NOMO-1 treated with dmso at 0.1 percent for 144 hours (cell line): ENCODE measurements around the gene SLC7A6OS.
A peak's percentile ranks its signal among the peaks of the same experiment; 100 is the strongest.

Source experiments
- DNase-seq: peaks from one replicate; lab custom pipeline; 2025; ENCODE audit not compliant: unreplicated experiment; lab: John Stamatoyannopoulos, UW

The SLC7A6OS gene

DNA sequence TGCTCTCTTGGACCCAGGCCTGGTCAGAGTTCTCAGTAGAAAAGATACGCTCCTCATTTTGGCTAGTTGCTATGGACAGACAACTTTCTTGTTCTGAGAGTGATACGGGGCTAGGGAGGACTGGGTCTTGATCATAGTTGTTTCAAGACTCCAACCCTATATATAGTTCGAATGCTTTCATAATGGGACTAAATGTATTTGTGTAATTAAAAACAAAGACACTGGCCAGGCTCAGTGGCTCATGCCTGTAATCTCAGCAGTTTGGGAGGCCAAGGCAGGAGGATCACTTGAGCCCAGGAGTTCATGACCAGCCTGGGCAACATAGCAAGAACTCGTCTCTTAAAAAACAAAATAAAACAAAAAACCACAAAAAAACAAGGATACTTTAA, 28.7 kb downstream of the SLC7A6OS start:
- DNase-seq, result no peak

DNA sequence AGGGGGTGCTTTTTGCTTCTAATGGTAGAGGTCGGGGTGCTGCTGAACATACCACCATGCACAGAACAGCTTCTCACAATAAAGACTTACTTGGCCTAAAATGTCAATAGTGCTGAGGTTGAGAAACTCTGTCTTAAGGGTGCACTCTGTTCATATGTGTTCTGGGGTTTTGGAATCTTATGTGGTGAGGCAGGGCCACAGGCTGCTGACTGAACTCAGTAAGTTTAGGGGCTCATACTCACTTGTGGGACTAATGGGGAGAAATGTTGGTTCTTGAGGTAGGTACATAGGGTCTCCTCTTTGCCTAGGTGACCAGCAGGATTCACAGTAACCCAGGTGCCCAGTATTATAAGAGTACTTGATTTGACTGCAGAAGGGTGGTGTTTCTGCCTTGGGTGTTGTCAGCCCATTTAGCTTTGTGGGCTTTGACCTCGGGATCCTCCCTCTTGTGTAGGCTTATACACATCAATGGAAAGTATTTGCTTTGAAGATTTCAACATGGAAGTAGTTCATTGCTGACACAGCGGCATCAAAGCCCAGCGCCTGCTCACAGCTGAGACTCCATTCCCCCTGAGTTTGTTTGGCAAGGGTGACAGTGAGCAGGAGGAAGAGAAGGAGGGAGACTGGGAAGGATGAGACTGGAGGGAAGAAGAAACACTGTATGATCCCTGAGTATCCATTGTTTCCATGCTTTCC, 29.2 kb downstream of the SLC7A6OS start:
- DNase-seq, result no peak

DNA sequence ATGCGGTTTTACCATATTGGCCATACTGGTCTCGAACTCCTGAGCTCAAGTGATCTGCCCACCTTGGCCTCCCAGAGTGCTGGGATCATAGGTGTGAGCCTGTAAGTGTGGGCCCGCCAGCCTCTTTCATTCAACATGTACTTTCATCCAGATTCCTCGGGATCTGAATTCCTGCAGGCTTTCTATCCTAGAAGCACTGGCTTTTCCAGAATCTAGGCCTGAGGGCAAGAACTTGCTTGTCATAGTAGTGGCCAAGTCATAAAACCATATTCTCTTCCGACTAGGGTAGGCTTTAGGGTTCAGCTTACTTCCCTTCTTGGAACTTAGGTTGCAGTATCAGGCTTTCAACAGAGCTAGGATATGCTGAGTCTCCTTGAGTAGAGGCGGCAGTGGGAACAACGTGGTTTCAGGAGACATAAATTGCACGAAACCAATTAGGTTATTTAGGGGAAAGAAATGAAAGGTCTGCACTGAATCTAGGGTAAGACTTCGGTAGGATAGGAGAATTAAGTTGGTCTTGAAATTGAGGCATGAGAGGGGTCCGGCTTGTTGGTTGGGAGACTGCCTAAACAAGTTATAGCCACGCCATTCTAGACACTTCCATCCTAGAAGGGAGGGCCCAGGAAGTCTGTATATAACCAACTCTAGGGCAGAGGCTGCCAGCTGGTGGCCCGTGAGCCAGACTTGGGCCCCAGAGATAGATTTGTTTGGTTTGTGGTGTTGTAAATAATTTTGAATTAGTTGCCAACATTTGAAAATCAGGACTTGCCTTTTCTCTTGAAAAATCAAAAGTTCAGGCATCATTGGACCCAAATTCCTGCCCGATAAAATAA, 30.8 kb downstream of the SLC7A6OS start:
- DNase-seq, result no peak

DNA sequence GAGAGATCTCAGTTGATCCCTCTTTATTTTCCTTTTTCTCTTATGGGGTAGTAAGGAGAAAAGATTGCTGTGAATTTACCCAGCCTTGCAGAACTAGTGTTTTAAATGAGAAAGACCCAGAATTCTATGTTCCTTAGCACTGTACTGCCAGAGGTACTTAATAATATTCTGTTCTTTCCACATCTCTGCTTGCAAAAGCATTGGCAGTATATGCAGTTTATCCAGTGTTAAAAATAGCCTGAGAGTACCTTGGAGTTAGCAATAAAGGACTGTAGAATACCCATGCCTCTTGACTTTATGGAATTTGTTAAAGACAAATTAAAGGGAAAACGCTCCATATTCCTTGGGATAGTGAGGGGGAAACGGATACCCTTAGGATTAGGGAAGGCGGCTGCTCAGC, 34.5 kb downstream of the SLC7A6OS start:
- no peak for DNase-seq

DNA sequence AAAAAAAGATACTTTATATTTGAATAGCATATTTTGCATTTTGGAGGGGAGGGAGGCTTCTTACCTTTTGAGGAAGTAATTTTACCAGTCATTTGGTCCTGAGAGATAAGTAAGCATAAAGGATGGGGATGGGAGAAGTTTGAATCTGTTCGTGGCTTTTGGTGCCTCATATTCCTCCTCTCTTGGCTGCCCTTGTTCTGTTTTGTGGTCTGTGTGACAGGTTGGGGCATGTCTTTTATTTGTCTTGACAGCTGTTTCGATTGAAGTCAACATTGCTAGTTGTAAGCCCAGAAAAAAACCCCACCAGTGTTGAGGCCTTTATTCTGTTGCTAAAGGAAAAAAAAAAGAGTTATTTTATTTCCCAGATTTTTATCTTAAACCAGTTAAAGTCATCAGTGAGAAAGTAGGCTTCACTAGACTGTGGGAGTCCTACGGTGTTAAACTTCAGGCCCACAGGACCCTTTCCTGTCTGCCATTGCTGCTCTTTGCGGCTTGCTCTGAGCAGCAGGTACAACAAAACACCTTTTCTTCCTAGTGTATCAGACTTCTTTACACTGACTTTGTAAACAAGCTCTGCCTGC, 35.0 kb downstream of the SLC7A6OS start:
- DNase-seq, result peak; percentile 57

DNA sequence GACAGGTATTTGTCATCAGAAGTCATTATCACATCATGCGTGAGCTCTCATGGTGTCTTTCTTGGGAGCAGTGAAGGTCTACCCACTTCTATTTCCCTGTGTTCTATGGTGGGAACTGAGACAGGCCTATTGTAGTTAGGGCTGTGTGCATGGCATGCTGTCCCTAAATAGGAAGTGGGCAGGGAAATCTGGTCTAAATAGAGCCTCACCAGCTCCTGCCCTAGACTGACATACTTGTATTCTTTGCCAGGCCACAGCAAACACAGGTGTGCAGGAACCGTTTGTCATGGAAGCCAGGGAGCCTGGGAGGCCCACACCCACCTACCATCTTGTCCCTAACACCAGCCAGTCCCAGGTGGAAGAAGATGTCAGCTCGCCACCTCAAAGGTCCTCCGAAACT, 36.3 kb downstream of the SLC7A6OS start:
- no peak for DNase-seq

DNA sequence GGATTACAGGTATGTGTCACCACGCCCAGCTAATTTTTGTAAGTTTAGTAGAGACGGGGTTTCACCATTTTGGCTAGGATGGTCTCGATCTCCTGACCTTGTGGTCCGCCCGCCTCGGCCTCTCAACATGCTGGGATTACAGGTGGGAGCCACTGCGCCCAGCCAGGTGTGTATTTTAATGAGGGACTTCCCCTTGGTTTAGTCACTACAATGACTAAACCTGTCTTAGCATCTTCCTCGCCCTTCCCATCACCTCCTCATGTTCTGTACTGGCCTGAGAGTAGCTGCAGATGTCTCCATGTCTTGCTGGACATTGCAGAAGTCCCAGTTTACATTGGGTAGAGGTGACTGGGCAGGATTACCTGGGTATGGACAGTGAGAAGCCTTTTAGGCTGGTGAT, 36.9 kb downstream of the SLC7A6OS start:
- no peak for DNase-seq

DNA sequence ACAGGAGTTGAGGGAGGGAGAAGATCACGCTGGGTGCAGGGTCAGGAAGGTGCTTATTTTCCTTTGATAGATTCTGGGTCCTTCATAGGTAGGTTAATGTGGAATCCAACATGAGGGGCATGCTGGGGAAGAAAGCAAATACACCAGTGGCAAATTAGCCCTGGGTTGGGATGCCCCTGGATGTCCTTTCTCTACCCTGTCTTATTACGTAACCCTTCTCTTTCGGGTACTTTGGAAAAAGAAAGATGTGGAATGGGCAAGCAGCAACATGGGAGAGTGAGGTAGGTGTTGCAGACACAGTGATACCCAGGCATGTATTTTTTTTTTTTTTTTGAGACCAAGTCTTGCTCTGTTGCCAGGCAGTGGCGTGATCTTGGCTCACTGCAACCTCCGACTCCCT, 37.3 kb downstream of the SLC7A6OS start:
- DNase-seq, result no peak

DNA sequence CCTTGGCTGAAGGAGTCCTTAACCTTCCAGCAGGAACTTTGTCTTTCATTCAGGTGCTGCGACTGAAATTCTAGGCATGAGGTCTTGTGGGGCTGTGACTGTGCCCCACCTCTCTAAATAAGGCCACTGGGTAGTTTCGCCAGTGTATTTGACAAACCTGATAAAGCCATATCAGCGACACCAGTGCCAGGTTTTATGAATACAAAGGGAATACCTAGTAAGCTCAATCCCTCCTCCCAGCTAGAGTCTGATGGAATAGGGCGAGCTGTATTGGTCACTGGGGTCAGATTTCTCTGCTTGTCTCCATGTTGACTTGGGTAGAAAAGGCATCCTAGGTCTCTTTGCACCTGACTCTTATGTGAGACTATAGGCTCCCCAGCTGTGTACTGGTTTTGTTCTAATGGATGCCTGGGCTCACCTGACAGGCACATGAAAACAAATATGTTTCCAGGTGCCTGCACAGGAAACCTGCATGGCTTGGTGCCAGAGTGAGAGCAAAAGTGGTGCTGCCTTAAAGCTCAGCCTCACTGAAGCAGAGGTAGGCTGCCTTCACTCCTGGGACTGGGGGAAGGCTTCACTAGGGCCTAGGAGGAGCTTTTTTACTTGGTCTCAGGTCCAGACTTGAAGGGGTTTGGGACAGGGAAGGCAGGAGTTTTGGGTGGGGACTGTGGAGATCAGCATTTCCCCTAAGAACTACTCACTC, 38.1 kb downstream of the SLC7A6OS start:
- no peak for DNase-seq

DNA sequence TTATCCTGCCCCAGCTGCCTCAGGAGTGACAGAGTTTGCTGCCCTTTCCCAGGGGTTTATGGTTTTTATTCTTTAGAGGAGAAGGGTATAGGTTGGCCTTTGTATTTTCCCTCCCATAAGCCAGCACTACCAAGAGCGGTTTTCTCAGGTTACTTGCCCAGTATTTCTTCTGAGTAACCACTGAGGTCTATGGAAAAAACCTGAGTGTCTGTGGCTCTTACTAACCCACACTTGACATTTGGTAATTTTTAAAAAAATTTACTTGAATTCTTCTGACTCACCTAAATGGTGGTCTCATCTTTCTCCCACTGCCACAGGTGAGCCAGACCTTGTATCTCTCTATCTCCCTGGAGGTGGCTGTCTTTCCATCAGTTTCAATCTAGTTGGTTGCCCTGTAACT, 40.4 kb downstream of the SLC7A6OS start:
- DNase-seq, result no peak

DNA sequence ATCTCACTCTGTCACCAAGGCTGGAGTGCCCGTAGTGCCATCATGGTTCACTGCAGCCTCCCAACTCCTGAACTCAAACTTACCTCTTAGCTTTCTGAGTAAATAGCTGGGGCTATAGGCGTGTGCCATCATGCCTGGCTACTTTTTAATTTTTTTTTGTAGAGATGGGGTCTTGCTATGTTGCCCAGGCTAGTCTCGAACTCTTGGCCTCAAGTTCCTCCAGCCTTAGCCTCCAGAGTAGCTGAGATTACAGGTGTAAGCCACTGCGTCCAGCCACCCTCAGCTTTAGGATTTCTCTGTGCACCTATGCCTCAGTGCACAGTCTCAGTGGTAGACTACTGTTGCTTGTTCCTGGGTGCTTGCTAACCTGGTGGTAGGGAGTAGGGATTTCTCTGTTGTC, 41.0 kb downstream of the SLC7A6OS start:
- DNase-seq, result no peak

DNA sequence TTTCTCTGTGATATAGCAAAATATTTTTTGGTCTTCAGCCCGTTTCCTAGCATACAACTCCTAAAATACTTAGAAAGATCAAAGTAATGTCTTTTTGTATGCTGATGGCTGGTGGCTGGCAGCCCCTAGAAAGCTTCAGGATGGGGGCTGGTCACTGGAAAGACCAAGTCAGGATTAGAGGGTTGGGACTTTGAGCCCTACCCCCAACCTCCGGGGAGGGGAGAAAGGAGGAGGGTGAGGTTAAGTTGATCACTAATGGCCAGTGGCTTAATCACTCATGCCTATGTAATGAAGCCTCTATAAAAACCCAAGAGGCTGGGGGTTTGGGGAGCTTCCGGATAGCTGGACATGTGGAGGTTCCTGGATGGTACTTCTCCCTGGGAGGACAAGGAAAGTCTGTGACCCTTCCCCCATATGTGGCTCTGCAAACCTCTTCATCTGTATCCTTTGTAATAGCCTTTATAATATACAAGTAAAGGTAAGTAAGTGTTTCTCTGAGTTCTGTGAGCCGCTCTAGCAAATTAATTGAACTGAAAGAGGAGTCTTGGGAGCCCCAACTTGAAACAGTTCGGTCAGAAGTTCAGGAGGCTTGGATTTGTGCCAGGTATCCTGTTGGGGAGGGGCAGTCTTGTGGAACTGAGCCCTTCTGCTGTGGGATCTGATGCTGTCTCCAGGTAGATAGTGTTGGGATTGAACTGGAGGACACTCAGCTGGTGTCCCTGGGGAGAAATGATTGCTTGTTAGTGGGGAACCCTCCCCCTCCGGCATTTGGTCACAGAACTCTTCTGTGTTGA, 42.9 kb downstream of the SLC7A6OS start:
- DNase-seq, result no peak

DNA sequence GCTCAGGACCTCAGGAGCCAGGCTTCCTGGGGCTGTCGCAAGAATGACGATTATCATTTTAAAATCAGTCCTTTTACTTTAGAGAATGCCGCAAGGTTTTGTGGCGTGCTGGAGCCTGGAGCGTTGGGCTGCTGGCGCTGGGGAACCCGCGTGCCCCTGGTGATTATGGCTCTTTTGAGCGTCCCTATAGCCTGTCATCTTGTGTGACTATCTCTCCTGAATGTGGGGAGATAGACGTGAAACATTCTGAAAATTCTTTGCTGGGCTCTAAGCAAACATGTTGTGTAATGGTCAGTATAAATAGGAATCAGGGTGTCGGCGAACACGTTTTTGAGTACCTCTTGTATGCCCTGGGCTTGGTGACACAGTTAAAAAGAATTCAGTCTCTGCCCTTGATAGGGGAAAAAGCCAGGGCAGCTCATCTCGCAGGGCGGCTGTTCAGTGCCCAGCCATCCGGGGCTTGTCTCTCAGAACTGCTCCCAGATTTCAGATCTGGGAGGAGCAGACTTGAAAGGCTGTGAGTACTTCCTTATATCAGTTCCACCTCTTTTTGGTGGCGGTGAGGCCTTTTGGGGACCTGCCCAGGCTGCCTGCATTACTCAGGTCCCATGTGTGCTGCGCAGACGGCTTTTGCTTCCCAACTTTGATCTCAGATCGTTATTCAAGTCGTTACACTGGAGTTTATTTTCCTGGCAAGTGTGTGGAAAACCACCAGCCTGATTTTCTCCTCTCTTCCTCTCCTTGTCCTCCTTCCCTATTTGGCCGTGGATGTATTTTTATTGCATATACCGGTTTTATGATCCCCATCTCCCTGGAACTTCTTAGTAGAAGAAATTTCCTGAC, 45.4 kb downstream of the SLC7A6OS start:
- DNase-seq, result peak; percentile 54

DNA sequence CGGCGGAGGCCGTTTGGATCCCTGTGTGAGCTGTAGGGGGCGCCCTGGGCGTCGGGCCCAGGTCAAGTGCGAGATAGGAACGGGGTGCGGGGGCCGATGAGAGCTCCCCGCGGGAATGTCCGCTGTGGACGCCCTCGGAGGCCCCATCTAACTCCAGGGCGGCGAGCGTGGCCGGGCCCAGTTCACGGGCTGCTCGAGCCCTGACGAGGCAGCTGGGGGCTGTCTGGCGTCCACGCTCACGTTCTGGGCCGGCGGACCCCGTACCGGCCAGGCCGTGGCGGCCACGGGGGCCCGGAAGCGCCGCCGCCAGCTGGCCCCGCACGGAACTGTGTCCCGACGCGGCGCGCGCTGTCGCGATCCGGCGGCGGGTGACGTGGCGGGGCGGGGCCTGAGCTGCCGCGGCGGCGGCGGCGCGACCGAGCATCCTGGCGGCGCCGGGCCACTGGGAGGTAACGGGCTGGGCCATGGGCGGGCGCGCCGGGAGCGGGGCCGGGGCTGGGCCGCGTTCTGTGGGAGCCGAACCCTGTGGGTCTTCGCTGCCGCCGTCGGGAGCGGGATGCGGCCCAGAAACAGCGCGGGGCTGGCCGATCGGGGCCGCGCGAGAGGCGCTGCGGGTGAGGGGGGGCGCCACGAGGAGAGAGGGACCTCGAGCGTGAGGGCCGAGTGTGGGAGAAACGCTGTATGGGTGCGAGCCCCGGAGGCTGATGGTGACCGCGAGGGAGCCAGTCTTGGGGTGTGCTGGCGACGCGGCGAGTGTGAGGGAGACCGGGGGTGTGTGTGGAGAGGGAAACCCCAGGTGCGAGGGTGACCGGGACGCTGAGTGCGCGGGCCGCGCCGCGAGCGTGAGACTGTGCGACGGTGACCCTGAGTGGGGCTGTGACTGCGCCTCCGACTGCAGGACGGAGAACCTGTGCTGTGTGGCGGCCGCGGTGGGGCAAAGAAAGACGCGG, 46.3 kb downstream of the SLC7A6OS start, which contains the start of gene SLC7A6:
Gene SLC7A6, plus strand, starts transcription at position 399 of the 950 bp plus-strand sequence. CDS start 10,201 bp downstream, outside the sequence.
- peak; percentile 69 for DNase-seq

DNA sequence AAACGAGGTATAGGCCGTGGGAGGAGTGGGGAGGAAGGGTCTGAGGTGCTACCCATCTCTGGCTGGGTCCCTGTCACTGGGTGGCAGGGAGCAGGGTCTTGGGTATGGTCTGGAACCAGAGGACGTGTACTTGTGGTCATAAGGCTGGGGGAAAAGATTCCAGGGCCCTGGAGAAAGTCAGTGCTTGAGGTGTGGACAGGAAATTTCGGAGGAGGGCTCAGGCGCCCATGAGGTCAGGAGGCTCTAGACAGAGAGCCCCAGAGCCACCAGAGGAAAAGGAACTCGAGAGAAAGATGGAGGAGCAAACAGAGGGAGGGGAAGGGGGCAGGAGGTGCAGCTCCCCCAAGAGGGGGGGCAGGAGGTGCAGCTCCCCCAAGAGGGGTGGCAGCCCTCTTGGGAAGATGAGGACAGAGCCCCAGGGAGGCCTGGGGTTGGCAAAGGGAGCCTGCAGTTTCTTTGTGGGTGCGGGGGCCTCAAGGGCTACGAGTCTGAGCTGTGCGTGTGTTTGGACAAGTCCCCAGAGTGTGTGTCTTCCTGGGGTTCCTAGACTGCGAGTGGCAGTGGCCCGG, 47.1 kb downstream of the SLC7A6OS start:
- DNase-seq, result no peak

DNA sequence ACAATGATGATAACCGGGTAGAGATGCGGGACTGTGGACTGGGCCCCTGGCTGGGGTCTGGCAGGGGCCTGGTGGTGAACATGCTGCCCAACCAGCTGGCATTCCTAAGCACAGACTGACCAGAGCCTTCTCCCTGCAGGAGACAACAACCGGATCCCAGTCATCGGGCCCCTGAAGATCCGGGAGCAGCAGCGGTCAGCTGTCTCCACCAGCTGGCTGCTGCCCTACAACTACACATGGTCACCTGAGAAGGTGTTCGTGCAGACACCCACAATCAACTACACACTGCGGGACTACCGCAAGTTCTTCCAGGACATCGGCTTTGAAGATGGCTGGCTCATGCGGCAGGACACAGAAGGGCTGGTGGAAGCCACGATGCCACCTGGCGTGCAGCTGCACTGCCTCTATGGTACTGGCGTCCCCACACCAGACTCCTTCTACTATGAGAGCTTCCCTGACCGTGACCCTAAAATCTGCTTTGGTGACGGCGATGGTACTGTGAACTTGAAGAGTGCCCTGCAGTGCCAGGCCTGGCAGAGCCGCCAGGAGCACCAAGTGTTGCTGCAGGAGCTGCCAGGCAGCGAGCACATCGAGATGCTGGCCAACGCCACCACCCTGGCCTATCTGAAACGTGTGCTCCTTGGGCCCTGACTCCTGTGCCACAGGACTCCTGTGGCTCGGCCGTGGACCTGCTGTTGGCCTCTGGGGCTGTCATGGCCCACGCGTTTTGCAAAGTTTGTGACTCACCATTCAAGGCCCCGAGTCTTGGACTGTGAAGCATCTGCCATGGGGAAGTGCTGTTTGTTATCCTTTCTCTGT, 51.5 kb downstream of the SLC7A6OS start:
- DNase-seq, result no peak
